OCI-LY1 (cell line): Measurements from ENCODE around the gene ACAN.

ENCODE experiments used
- H2AFZ ChIP-seq: fragments of 200-600 bp; sonication (generic), shearing (Covaris generic); 2 replicates; pipeline ENCODE4 v1.6.0; 2014; ENCODE audit warnings: antibody characterized with exemption, mild to moderate bottlenecking, low read length
- H3F3A ChIP-seq: fragments of 200-600 bp; sonication (generic), shearing (Covaris generic); 2 replicates; pipeline ENCODE4 v1.6.0; 2014; ENCODE audit warnings: mild to moderate bottlenecking, antibody characterized with exemption, low read length, moderate library complexity; ENCODE audit not compliant: insufficient read depth
- H3K27ac ChIP-seq: fragments of 200-600 bp; sonication (generic); 2 replicates; pipeline ENCODE4 v1.5.1; 2014; ENCODE audit warnings: low read length, mixed run types, mild to moderate bottlenecking, low read depth; ENCODE audit not compliant: poor library complexity, severe bottlenecking
- H3K27me3 ChIP-seq: fragments of 200-600 bp; sonication (generic); 2 replicates; pipeline ENCODE4 v1.6.0; 2014; ENCODE audit warnings: antibody characterized with exemption, mild to moderate bottlenecking, low read length, moderate library complexity; ENCODE audit not compliant: insufficient read depth
- H3K36me3 ChIP-seq: fragments of 200-600 bp; sonication (generic); 2 replicates; pipeline ENCODE4 v1.6.1; 2014; ENCODE audit warnings: mild to moderate bottlenecking, antibody characterized with exemption, low read length, moderate library complexity, mixed read lengths; ENCODE audit not compliant: insufficient read depth
- H3K4me1 ChIP-seq: fragments of 200-600 bp; sonication (generic); 2 replicates; pipeline ENCODE4 v1.5.1; 2014; ENCODE audit warnings: mild to moderate bottlenecking, low read length, moderate library complexity; ENCODE audit not compliant: insufficient read depth, severe bottlenecking
- H3K4me2 ChIP-seq: fragments of 200-600 bp; sonication (generic), shearing (Covaris generic); 2 replicates; pipeline ENCODE4 v1.6.1; 2014; ENCODE audit warnings: low read length
- H3K4me3 ChIP-seq: fragments of 200-600 bp; sonication (generic); 2 replicates; pipeline ENCODE4 v1.5.1; 2014; ENCODE audit warnings: low read length, low read depth, mild to moderate bottlenecking, mixed read lengths; ENCODE audit not compliant: poor library complexity, severe bottlenecking
- H3K79me2 ChIP-seq: fragments of 200-600 bp; shearing (Covaris generic); 2 replicates; pipeline ENCODE4 v1.6.1; 2016; ENCODE audit warnings: mixed run types, low read length, mixed read lengths; ENCODE audit not compliant: insufficient read depth
- H3K9ac ChIP-seq: fragments of 200-600 bp; sonication (generic), shearing (Covaris generic); 2 replicates; pipeline ENCODE4 v1.6.1; 2014; ENCODE audit warnings: mild to moderate bottlenecking, low read length, mixed read lengths
- H3K9me2 ChIP-seq: fragments of 200-600 bp; sonication (generic), shearing (Covaris generic); 2 replicates; pipeline ENCODE4 v1.6.1; 2014; ENCODE audit warnings: low read depth, mild to moderate bottlenecking, low read length, mixed read lengths
- H3K9me3 ChIP-seq: fragments of 200-600 bp; shearing (Covaris generic); 2 replicates; pipeline ENCODE4 v1.6.1; 2014; ENCODE audit warnings: low read length, mixed read lengths
- H4K20me1 ChIP-seq: fragments of 200-600 bp; sonication (generic), shearing (Covaris generic); 2 replicates; pipeline ENCODE4 v1.6.0; 2016; ENCODE audit warnings: mild to moderate bottlenecking, low read length; ENCODE audit not compliant: insufficient read depth
- CTCF ChIP-seq: fragments of 200-600 bp; sonication (generic), shearing (Covaris generic); IDR thresholded peaks from 2 replicates; pipeline ENCODE4 v1.5.1; 2017; ENCODE audit warnings: mild to moderate bottlenecking, antibody characterized with exemption, low read length, moderate library complexity, mixed read lengths
- EZH2 ChIP-seq: fragments of 200-600 bp; sonication (generic), shearing (Covaris generic); IDR thresholded peaks from 2 replicates; pipeline ENCODE4 v1.8.0; 2017; ENCODE audit warnings: borderline replicate concordance, mixed run types, mild to moderate bottlenecking, antibody characterized with exemption, low read length, moderate library complexity, mixed read lengths

The ACAN gene

GRCh38 chr15:88891540-88892254 is 88.5 kb downstream of the ACAN start:
- peaks cover 8% of the 10 kb centered on the region for H3K4me1 ChIP-seq
- peaks cover 9% of the 10 kb centered on the region; the same call in 1 of the 2 replicates for H3K27me3 ChIP-seq
- H3K9ac ChIP-seq = no peak overlapping the region
- H3K36me3 ChIP-seq = no peaks in the 10 kb centered on the region
- no peaks in the 10 kb centered on the region for H3K79me2 ChIP-seq
- H2AFZ ChIP-seq = no peak overlapping the region
- H3K9me2 ChIP-seq = no peaks in the 10 kb centered on the region
- no peak overlapping the region for H3K27ac ChIP-seq
- H3K4me2 ChIP-seq = no peak overlapping the region
- no peak overlapping the region for H3K4me3 ChIP-seq
- no peaks in the 10 kb centered on the region for H3K9me3 ChIP-seq
- no peaks in the 10 kb centered on the region for H3F3A ChIP-seq
- TF ChIP-seq CTCF (no peak), EZH2 (no peak)
- no peaks in the 10 kb centered on the region for H4K20me1 ChIP-seq

GRCh38 chr15:88894348-88894818 is 91.1 kb downstream of the ACAN start:
- no peak overlapping the region for H3K4me2 ChIP-seq
- no peak overlapping the region for H3K4me3 ChIP-seq
- no peak overlapping the region for H3K27ac ChIP-seq

More at GRCh38 chr15:88894348-88894818, 91.1 kb downstream of the ACAN start:
- H3K9me2 ChIP-seq = no peaks in the 10 kb centered on the region
- H3K27me3 ChIP-seq = peaks cover 9% of the 10 kb centered on the region; the same call in 1 of the 2 replicates
- peaks cover 8% of the 10 kb centered on the region for H3K4me1 ChIP-seq
- H4K20me1 ChIP-seq = no peaks in the 10 kb centered on the region
- peak; percentile 72 for TF ChIP-seq CTCF
- no peak for TF ChIP-seq EZH2
- H3K79me2 ChIP-seq = no peaks in the 10 kb centered on the region
- H3K36me3 ChIP-seq = no peaks in the 10 kb centered on the region
- no peak overlapping the region for H3K9ac ChIP-seq
- H3K9me3 ChIP-seq = no peaks in the 10 kb centered on the region
- no peak overlapping the region for H2AFZ ChIP-seq
- no peaks in the 10 kb centered on the region for H3F3A ChIP-seq
